PC-3 (cell line): ENCODE data around the gene SNRNP35. TPM values are rescaled to one million over a fixed set of nuclear protein-coding genes. Genes with fewer than 3 reads are reported as not detected.
"Not testable (repeated sequence)": the region's sequence is repeated elsewhere in the genome, so short reads cannot be mapped to it uniquely, and the experiment has no call there.

Experiments used
- ATAC-seq: fragments of 200-7000 bp; cut with Tn5 transposase; 2 replicates; pipeline ENCODE4 v1.9.1; 2020; ENCODE audit warnings: mild to moderate bottlenecking, moderate library complexity
- BruUV-seq: library from RNA; stranded (reverse); fragments of 400-500 nt; replicated peaks from 2 replicates; lab custom pipeline; 2021; lab: Mats Ljungman, UMichigan
- CTCF ChIA-PET: fragments of 300-600 bp; sonication (Branson Sonifier 250); formaldehyde crosslinking; loops from one replicate; lab custom pipeline; 2022; ENCODE audit warnings: antibody characterized with exemption; lab: Charles Lee
- POLR2A ChIA-PET: fragments of 300-600 bp; sonication (Branson Sonifier 250); formaldehyde crosslinking; loops from one replicate; lab custom pipeline; 2022; ENCODE audit warnings: antibody characterized with exemption; ENCODE audit not compliant: unreplicated experiment; lab: Charles Lee
- DNase-seq: peaks from one replicate; pipeline ENCODE4 v3.0.0-alpha.2; 2015
- H2AFZ ChIP-seq: fragments of 300-600 bp; sonication (generic); 2 replicates; pipeline ENCODE4 v1.6.0; 2016; ENCODE audit warnings: antibody characterized with exemption, low read length
- H3F3A ChIP-seq: fragments of 300-600 bp; sonication (generic); one replicate; pipeline ENCODE4 v1.6.0; 2017; ENCODE audit warnings: antibody characterized with exemption, low read length, control low read depth, mild to moderate bottlenecking; ENCODE audit not compliant: unreplicated experiment
- H3K27ac ChIP-seq: fragments of 300-600 bp; sonication (generic); 2 replicates; pipeline ENCODE4 v1.5.1; 2016; ENCODE audit warnings: mild to moderate bottlenecking, low read length
- H3K27me3 ChIP-seq: fragments of 300-600 bp; sonication (generic); 2 replicates; pipeline ENCODE4 v1.6.1; 2016; ENCODE audit warnings: low read length, mixed read lengths
- H3K36me3 ChIP-seq: fragments of 300-600 bp; sonication (generic); 2 replicates; pipeline ENCODE4 v1.6.1; 2016; ENCODE audit warnings: low read depth, mixed run types, low read length, mixed read lengths
- H3K4me1 ChIP-seq: fragments of 300-600 bp; sonication (generic); 2 replicates; pipeline ENCODE4 v1.5.1; 2016; ENCODE audit warnings: low read length; ENCODE audit not compliant: insufficient read depth
- H3K4me2 ChIP-seq: fragments of 300-600 bp; sonication (generic); 2 replicates; pipeline ENCODE4 v1.6.0; 2016; ENCODE audit warnings: low read length
- H3K4me3 ChIP-seq: fragments of 300-600 bp; sonication (generic); 2 replicates; pipeline ENCODE4 v1.5.1; 2016; ENCODE audit warnings: mild to moderate bottlenecking, low read length, mixed read lengths
- H3K79me2 ChIP-seq: fragments of 300-600 bp; sonication (generic); 2 replicates; pipeline ENCODE4 v1.6.1; 2017; ENCODE audit warnings: low read length, mixed read lengths
- H3K9ac ChIP-seq: fragments of 300-600 bp; sonication (generic); 2 replicates; pipeline ENCODE4 v1.6.0; 2016; ENCODE audit warnings: mild to moderate bottlenecking, low read length
- H3K9me2 ChIP-seq: fragments of 300-600 bp; sonication (generic); replicated peaks from 2 replicates; pipeline ENCODE4 v1.6.1; 2016; ENCODE audit warnings: mixed run types, low read length, mixed read lengths
- H3K9me3 ChIP-seq: fragments of 300-600 bp; sonication (generic); 2 replicates; pipeline ENCODE4 v1.6.1; 2016; ENCODE audit warnings: low read length, mixed read lengths
- H4K20me1 ChIP-seq: fragments of 300-600 bp; sonication (generic); 2 replicates; pipeline ENCODE4 v1.6.1; 2016; ENCODE audit warnings: low read length, mixed read lengths
- EZH2 ChIP-seq: fragments of 300-600 bp; sonication (generic); IDR thresholded peaks from one replicate; pipeline ENCODE4 v1.6.1; 2017; ENCODE audit warnings: antibody characterized with exemption, mild to moderate bottlenecking, low read length; ENCODE audit not compliant: unreplicated experiment
- EZH2phosphoT487 ChIP-seq: fragments of 300-600 bp; sonication (generic); IDR thresholded peaks from 2 replicates; pipeline ENCODE4 v1.6.1; 2018; ENCODE audit warnings: mild to moderate bottlenecking, antibody characterized with exemption, low read length, borderline replicate concordance
- intact Hi-C: fragments of 100-400 bp; cut with micrococcal nuclease; formaldehyde crosslinking; loops from 2 replicates; pipeline ENCODE4 v1.9.0; 2023
- total RNA-seq: library from RNA; depleted of rRNA; stranded (reverse); fragments of >200 nt; gene quantifications from 2 replicates; pipeline ENCODE4 v1.2.3, GENCODE V29; 2014
- TF ChIP-seq, protein P1 (sequence below): fragments of 300-600 bp; sonication (generic); conservative IDR thresholded peaks from 2 replicates; pipeline ENCODE4 v1.5.1; 2017; ENCODE audit warnings: antibody characterized with exemption, low read depth, mild to moderate bottlenecking, low read length

The SNRNP35 gene
- total RNA-seq, 1 experiment from 2014 or later: 15.9 TPM

DNA sequence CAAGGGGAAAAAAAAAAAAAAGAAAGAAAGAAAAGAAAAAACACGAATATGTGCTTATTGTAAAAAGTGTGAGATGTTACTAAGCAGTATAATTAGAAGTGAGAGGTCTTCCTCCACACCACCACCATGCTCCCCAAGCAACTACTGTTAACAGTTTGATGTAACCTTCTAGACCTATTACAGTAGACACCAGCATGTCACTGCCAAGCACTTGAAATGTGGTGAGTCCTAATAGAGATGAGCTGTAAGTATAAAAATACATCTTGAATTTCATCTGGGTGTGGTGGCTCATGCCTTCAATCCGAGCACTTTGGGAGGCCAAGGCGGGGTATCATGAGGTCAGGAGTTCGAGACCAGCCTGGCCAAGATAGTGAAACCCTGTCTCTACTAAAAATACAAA is 8.1 kb upstream of the SNRNP35 start:
- Histone ChIP-seq H2AFZ (no peak overlapping the region), H3K27me3 (no peaks in the 10 kb centered on the region), H3F3A (no peaks in the 10 kb centered on the region), H3K79me2 (no peaks in the 10 kb centered on the region), H3K9ac (no peak overlapping the region), H3K4me3 (no peak overlapping the region), H3K9me3 (no peaks in the 10 kb centered on the region), H4K20me1 (no peaks in the 10 kb centered on the region), H3K36me3 (no peaks in the 10 kb centered on the region), H3K4me1 (peaks cover 12% of the 10 kb centered on the region; the same call in 1 of the 2 replicates), H3K9me2 (no peaks in the 10 kb centered on the region), H3K4me2 (no peak overlapping the region), H3K27ac (no peak overlapping the region)
- no peak for DNase-seq
- intact Hi-C loops: no loop called here
- ATAC-seq: no peak
- CTCF ChIA-PET: no interaction called here
- TF ChIP-seq EZH2 (no peak), EZH2phosphoT487 (no peak)
- TF ChIP-seq, protein P1, sequence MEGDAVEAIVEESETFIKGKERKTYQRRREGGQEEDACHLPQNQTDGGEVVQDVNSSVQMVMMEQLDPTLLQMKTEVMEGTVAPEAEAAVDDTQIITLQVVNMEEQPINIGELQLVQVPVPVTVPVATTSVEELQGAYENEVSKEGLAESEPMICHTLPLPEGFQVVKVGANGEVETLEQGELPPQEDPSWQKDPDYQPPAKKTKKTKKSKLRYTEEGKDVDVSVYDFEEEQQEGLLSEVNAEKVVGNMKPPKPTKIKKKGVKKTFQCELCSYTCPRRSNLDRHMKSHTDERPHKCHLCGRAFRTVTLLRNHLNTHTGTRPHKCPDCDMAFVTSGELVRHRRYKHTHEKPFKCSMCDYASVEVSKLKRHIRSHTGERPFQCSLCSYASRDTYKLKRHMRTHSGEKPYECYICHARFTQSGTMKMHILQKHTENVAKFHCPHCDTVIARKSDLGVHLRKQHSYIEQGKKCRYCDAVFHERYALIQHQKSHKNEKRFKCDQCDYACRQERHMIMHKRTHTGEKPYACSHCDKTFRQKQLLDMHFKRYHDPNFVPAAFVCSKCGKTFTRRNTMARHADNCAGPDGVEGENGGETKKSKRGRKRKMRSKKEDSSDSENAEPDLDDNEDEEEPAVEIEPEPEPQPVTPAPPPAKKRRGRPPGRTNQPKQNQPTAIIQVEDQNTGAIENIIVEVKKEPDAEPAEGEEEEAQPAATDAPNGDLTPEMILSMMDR: no peak
- POLR2A ChIA-PET: no interaction called here
- no TSS peak for BruUV-seq

DNA sequence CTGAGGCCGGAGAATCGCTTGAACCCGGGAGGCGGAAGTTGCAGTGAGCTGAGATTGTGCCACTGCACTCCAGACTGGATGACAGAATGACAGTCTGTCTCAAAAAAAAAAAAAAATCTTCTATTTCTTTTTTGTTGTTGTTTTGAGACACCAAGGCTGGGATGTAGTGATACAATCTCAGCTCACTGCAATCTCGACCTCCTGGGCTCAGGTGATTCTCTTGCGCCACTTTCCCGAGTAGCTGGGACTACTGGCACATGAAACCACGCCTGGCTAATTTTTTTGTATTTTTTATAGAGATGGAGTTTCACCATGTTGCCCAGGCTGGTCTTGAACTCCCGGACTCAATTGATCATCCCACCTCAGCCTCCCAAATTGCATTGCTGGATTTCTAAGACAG is 7.3 kb upstream of the SNRNP35 start:
- intact Hi-C loops: no loop called here
- no peaks in the 10 kb centered on the region for H3K9me3 ChIP-seq
- no peak overlapping the region for H3K9ac ChIP-seq
- H4K20me1 ChIP-seq: no peaks in the 10 kb centered on the region
- H3K27me3 ChIP-seq: no peaks in the 10 kb centered on the region
- H3K9me2 ChIP-seq: no peaks in the 10 kb centered on the region
- BruUV-seq: no TSS peak
- peaks cover 8% of the 10 kb centered on the region; the same call in 1 of the 2 replicates for H3K4me1 ChIP-seq
- no peak overlapping the region for H2AFZ ChIP-seq
- ChIA-PET POLR2A (interaction anchor here (0.6 kb wide), 1 partner anchor 217 kb away, joined by 3 read pairs; the partner anchor contains the start of gene MTRFR), CTCF (interaction anchor here (0.5 kb wide), 1 partner anchor 43 kb away, joined by 4 read pairs; no protein-coding TSS in a partner anchor)
- DNase-seq: no peak
- no peak for ATAC-seq
- H3K4me2 ChIP-seq: no peak overlapping the region
- no peaks in the 10 kb centered on the region for H3F3A ChIP-seq
- H3K36me3 ChIP-seq: no peaks in the 10 kb centered on the region
- H3K79me2 ChIP-seq: no peaks in the 10 kb centered on the region
- TF ChIP-seq EZH2 (no peak), EZH2phosphoT487 (no peak)
- TF ChIP-seq, protein P1: no peak
- H3K27ac ChIP-seq: no peak overlapping the region
- no peak overlapping the region for H3K4me3 ChIP-seq

DNA sequence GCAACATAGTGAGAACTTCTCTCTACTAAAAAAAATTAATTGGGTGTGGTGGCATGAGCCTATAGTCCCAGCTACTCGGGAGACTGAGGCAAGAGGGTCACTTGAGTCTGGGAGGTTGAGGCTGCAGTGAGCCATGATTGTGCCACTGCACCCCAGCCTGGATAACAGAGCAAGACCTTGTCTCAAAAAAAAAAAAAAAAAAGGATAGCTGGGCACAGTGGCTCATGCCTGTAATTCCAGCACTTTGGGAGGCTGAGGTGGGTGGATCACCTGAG is 5.7 kb upstream of the SNRNP35 start:
- H3K4me2 ChIP-seq, H3K27me3 ChIP-seq, H2AFZ ChIP-seq, H3K4me3 ChIP-seq, H3K9ac ChIP-seq, H3K79me2 ChIP-seq, H3K4me1 ChIP-seq, H3K27ac ChIP-seq, H3K9me2 ChIP-seq, H4K20me1 ChIP-seq, ATAC-seq, H3K36me3 ChIP-seq, intact Hi-C loops, POLR2A ChIA-PET, H3F3A ChIP-seq, H3K9me3 ChIP-seq, BruUV-seq, DNase-seq: not testable (repeated sequence)
- CTCF ChIA-PET: interaction anchor here (0.6 kb wide), 1 partner anchor 1679 kb away, joined by 7 read pairs; no protein-coding TSS in a partner anchor
